Astrocyte of the spinal cord (primary cell): Measurements from ENCODE around the gene VAV3.

Experiments
- DNase-seq: peaks from one replicate; pipeline ENCODE4 v3.0.0; 2011; ENCODE audit warnings: low read depth, low spot score
- H3K4me3 ChIP-seq: 2 replicates; pipeline ENCODE4 v1.5.1; 2011; ENCODE audit warnings: low read depth, mild to moderate bottlenecking, low read length, moderate library complexity
- CTCF ChIP-seq: IDR thresholded peaks from 2 replicates; pipeline ENCODE4 v1.5.1; 2012; ENCODE audit warnings: low read depth, mild to moderate bottlenecking, low read length, inconsistent platforms
- in situ Hi-C: cut with HindIII; loops from 2 replicates; pipeline ENCODE4 v1.10.0; 2017; ENCODE audit warnings: low sequenced_read_pairs

VAV3 gene

DNA sequence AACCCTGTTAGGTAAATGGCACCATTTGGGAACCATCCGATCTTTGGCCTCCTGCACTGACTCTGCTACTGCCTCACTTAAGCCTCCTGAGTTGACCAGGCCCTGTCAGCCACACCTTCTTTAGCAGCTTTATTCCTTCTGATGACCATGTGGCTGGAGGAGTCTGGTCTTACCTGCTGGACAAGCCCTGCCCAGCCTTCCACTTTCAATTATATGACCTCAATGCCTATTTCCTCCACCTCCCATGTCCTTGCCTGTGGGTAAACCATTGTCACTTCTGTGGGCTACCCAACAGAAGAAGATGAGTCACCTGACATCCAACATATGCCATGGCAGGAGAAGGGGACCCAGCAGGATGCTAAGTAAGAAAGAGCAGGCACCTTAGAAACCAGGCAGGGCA is 430.3 kb downstream of the VAV3 start:
- in situ Hi-C loops = no loop called here
- DNase-seq = no peak
- no peak overlapping the region for H3K4me3 ChIP-seq
- TF ChIP-seq CTCF = no peak

DNA sequence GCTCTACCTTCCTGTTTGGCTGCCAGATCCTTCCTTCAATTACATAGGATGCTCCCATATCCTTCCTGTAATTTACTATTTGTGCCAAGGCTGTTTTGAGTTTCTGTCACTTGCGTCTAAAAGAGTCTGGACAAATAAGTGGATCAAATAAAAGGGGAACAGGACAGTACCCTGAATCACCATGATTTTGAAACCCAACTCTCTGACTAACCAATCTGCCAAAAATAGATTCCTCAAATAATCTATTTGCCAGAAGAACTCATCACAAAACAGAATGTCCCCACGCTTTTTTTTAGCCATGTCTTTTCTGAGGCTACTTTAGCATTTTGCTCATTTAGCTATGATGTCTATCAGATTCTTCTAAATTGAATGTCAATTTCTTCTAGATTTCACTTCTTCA is 431.5 kb downstream of the VAV3 start:
- H3K4me3 ChIP-seq = no peak overlapping the region
- TF ChIP-seq CTCF = no peak
- DNase-seq = no peak
- in situ Hi-C loops = no loop called here

DNA sequence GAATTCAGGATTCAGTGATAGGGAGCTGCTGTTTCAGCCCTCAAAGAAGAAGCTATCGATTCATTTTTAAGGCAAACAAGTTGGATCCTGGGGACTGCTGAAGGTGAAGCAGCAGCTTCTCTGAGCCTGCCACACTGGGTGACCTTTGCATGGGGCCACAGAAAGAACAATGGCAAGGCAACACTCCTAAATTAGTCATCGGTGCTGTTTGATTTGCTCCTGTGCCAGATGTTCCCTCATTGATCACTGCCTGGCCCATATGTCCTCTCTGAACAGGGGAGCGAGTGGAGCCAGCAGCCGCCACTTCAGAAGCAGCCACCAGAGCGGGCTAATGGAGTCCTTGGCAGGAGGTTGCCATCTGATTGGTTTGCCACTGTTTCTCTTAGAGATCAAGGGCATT is 432.7 kb downstream of the VAV3 start:
- no peak for DNase-seq
- in situ Hi-C loops = no loop called here
- no peak for TF ChIP-seq CTCF
- H3K4me3 ChIP-seq = no peak overlapping the region

GRCh38 chr1:107531065-107531908 is 433.7 kb downstream of the VAV3 start:
- no peak for TF ChIP-seq CTCF
- no peak for DNase-seq
- in situ Hi-C loops = no loop called here
- no peak overlapping the region for H3K4me3 ChIP-seq

DNA sequence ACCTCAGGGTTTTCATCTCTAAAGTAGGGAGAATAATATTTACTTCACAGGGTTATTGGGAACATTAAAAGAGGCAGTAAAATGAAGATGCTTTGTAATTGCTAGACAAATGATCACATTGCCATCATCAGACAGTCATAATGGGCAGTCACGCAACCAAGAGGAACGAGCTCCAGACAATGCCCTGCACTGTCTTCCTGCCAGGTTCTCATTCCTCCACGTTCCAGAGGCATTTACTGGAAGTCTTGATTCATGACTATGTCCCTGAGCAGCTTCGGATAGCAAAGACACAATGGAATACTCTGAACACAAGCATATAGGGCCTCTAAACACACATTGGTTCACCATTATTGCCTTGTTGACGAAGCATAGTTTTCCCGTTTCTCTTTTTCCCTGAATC is 434.4 kb downstream of the VAV3 start:
- no peak overlapping the region for H3K4me3 ChIP-seq
- DNase-seq = peak; percentile 13
- in situ Hi-C loops = no loop called here
- no peak for TF ChIP-seq CTCF

- TF ChIP-seq CTCF = peak; percentile 83
- in situ Hi-C loops = no loop called here
- peak; percentile 63 for DNase-seq
- H3K4me3 ChIP-seq = no peak overlapping the region
Measured at GRCh38 chr1:107529511-107530149, 435.4 kb downstream of the VAV3 start.
